ENCODE measurements around the gene ZBTB22.

Gene ZBTB22

GRCh38 chr6:33297956-33298772, 19.4 kb downstream of the ZBTB22 start:
- Histone ChIP-seq H3K4ac (ENCODE audit: low read depth in 1 of 2, low read length in 2 of 2) (peak overlapping the region; percentile 19 to 41), H2BK12ac (ENCODE audit: low read length in 2 of 2) (peak overlapping the region in 1 of 2 experiments; percentile 43), H3K27ac (ENCODE audit: low read length, poor library complexity, severe bottlenecking) (peak overlapping the region; percentile 33), H2BK5ac (ENCODE audit: low read depth, low read length, poor library complexity, severe bottlenecking) (no peak overlapping the region), H3K79me1 (replicated peaks; ENCODE audit: low read length, poor library complexity, severe bottlenecking) (peaks cover 32% of the 10 kb centered on the region), H3K4me2 (ENCODE audit: low read length, poor library complexity, severe bottlenecking) (peak overlapping the region; percentile 93), H2BK120ac (ENCODE audit: low read depth, low read length) (peak overlapping the region; percentile 89), H3K18ac (ENCODE audit: low read depth in 1 of 2, low read length in 2 of 2) (peak overlapping the region; percentile 91 to 94), H3K27me3 (ENCODE audit: control insufficient read depth in 1 of 2, insufficient read depth in 1 of 2, low read length in 2 of 2) (no peaks in the 10 kb centered on the region), H3K23ac (ENCODE audit: low read length in 2 of 2) (peak overlapping the region in 1 of 2 experiments; percentile 70), H2AFZ (ENCODE audit: low read depth, low read length) (no peak overlapping the region), H2AK5ac (ENCODE audit: low read length, severe bottlenecking) (no peak overlapping the region), H3K9ac (ENCODE audit: low read length) (peak overlapping the region; percentile 99), H3K14ac (ENCODE audit: low read length in 2 of 2) (peak overlapping the region; percentile 59 to 96), H4K91ac (ENCODE audit: low read length) (peak overlapping the region; percentile 79), H3K9me3 (ENCODE audit: control insufficient read depth, low read length) (no peaks in the 10 kb centered on the region), H3K4me3 (ENCODE audit: insufficient read depth in 1 of 2, low read depth in 1 of 2, low read length in 2 of 2) (peak overlapping the region; percentile 79 to 89), H4K8ac (ENCODE audit: low read length) (peak overlapping the region; percentile 35), H3K36me3 (ENCODE audit: control insufficient read depth in 1 of 2, insufficient read depth in 2 of 2, low read depth in 1 of 2, low read length in 2 of 2) (peaks cover 33 to 46% of the 10 kb centered on the region in 2 experiments), H3K4me1 (ENCODE audit: control insufficient read depth, insufficient read depth, low read depth, low read length) (peaks cover 17% of the 10 kb centered on the region), H2BK15ac (ENCODE audit: low read depth, poor library complexity, severe bottlenecking) (peak overlapping the region; percentile 92)
- peak; percentile 96 for DNase-seq
- under 1% methylated on average over 28 of the region's 42 CpGs for WGBS

GRCh38 chr6:33297406-33297955, 20.1 kb downstream of the ZBTB22 start:
- Histone ChIP-seq H2BK120ac (ENCODE audit: low read depth, low read length) (no peak overlapping the region), H3K4ac (ENCODE audit: low read depth in 1 of 2, low read length in 2 of 2) (peak overlapping the region; percentile 14 to 83), H3K27ac (ENCODE audit: low read length, poor library complexity, severe bottlenecking) (no peak overlapping the region), H3K79me1 (replicated peaks; ENCODE audit: low read length, poor library complexity, severe bottlenecking) (peaks cover 34% of the 10 kb centered on the region), H3K23ac (ENCODE audit: low read length in 2 of 2) (no peak overlapping the region), H3K4me2 (ENCODE audit: low read length, poor library complexity, severe bottlenecking) (peak overlapping the region; percentile 93), H3K9me3 (ENCODE audit: control insufficient read depth, low read length) (no peaks in the 10 kb centered on the region), H3K14ac (ENCODE audit: low read length in 2 of 2) (no peak overlapping the region), H3K18ac (ENCODE audit: low read depth in 1 of 2, low read length in 2 of 2) (peak overlapping the region in 1 of 2 experiments; percentile 15), H4K91ac (ENCODE audit: low read length) (no peak overlapping the region), H2AK5ac (ENCODE audit: low read length, severe bottlenecking) (no peak overlapping the region), H3K4me3 (ENCODE audit: insufficient read depth in 1 of 2, low read depth in 1 of 2, low read length in 2 of 2) (peak overlapping the region; percentile 48 to 89), H2BK15ac (ENCODE audit: low read depth, poor library complexity, severe bottlenecking) (peak overlapping the region; percentile 60), H3K9ac (ENCODE audit: low read length) (peak overlapping the region; percentile 99), H4K8ac (ENCODE audit: low read length) (peak overlapping the region; percentile 19), H2AFZ (ENCODE audit: low read depth, low read length) (no peak overlapping the region), H2BK5ac (ENCODE audit: low read depth, low read length, poor library complexity, severe bottlenecking) (no peak overlapping the region), H2BK12ac (ENCODE audit: low read length in 2 of 2) (no peak overlapping the region), H3K36me3 (ENCODE audit: control insufficient read depth in 1 of 2, insufficient read depth in 2 of 2, low read depth in 1 of 2, low read length in 2 of 2) (peaks cover 34 to 52% of the 10 kb centered on the region in 2 experiments), H3K27me3 (ENCODE audit: control insufficient read depth in 1 of 2, insufficient read depth in 1 of 2, low read length in 2 of 2) (no peaks in the 10 kb centered on the region), H3K4me1 (ENCODE audit: control insufficient read depth, insufficient read depth, low read depth, low read length) (peaks cover 18% of the 10 kb centered on the region)
- no peak for DNase-seq
- WGBS, result 7% methylated on average over 7 of the region's 16 CpGs

- Histone ChIP-seq H2BK120ac (ENCODE audit: low read depth, low read length) (no peak overlapping the region), H2AK5ac (ENCODE audit: low read length, severe bottlenecking) (no peak overlapping the region)
Measured at GRCh38 chr6:33296797-33297405, 20.6 kb downstream of the ZBTB22 start.

More at GRCh38 chr6:33296797-33297405, 20.6 kb downstream of the ZBTB22 start:
- Histone ChIP-seq H4K91ac (ENCODE audit: low read length) (peak overlapping the region; percentile 55), H2BK5ac (ENCODE audit: low read depth, low read length, poor library complexity, severe bottlenecking) (no peak overlapping the region), H3K9me3 (ENCODE audit: control insufficient read depth, low read length) (no peaks in the 10 kb centered on the region), H3K4ac (ENCODE audit: low read depth in 1 of 2, low read length in 2 of 2) (peak overlapping the region; percentile 14 to 83), H4K8ac (ENCODE audit: low read length) (peak overlapping the region; percentile 19), H3K4me2 (ENCODE audit: low read length, poor library complexity, severe bottlenecking) (peak overlapping the region; percentile 93), H3K79me1 (replicated peaks; ENCODE audit: low read length, poor library complexity, severe bottlenecking) (peaks cover 36% of the 10 kb centered on the region), H3K23ac (ENCODE audit: low read length in 2 of 2) (no peak overlapping the region), H3K14ac (ENCODE audit: low read length in 2 of 2) (no peak overlapping the region), H3K36me3 (ENCODE audit: control insufficient read depth in 1 of 2, insufficient read depth in 2 of 2, low read depth in 1 of 2, low read length in 2 of 2) (peaks cover 37 to 55% of the 10 kb centered on the region in 2 experiments), H3K4me3 (ENCODE audit: insufficient read depth in 1 of 2, low read depth in 1 of 2, low read length in 2 of 2) (peak overlapping the region in 1 of 2 experiments; percentile 89), H2BK15ac (ENCODE audit: low read depth, poor library complexity, severe bottlenecking) (peak overlapping the region; percentile 60), H3K4me1 (ENCODE audit: control insufficient read depth, insufficient read depth, low read depth, low read length) (peaks cover 18% of the 10 kb centered on the region), H2AFZ (ENCODE audit: low read depth, low read length) (no peak overlapping the region), H2BK12ac (ENCODE audit: low read length in 2 of 2) (peak overlapping the region in 1 of 2 experiments; percentile 20), H3K27ac (ENCODE audit: low read length, poor library complexity, severe bottlenecking) (no peak overlapping the region), H3K27me3 (ENCODE audit: control insufficient read depth in 1 of 2, insufficient read depth in 1 of 2, low read length in 2 of 2) (no peaks in the 10 kb centered on the region), H3K9ac (ENCODE audit: low read length) (peak overlapping the region; percentile 99), H3K18ac (ENCODE audit: low read depth in 1 of 2, low read length in 2 of 2) (peak overlapping the region in 1 of 2 experiments; percentile 15)
- no peak for DNase-seq
- 42% methylated on average over 2 of the region's 12 CpGs for WGBS

Measured in mesenchymal stem cell (in vitro differentiated cells and primary cell).